CD4-positive, alpha-beta T cell treated with Interleukin-17A for 4 hours (primary cell): ENCODE measurements around the gene MSGN1.

Experiments
- DNase-seq: peaks from one replicate; pipeline ENCODE4 v3.0.0-alpha.2; 2020; ENCODE audit warnings: mixed read lengths

MSGN1 gene

DNA sequence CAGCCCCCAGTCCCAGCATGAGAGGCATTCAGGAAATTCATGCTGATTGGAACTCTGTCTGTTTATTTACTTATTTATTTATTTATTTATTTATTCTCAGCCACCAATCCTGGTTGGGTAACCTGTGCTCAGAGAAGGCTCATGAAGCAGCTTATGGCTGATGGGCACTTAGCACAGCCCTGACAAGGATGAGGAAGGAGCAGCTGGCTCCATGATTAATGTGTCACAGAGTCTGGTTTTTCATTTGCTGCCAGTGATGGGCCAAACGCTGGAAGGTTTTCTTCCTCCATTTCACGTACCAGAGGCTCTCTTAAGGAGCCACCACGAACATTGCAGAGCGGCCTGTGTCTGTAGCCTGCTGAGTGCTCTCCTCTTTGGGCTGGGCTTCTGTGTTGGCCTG lies 33.9 kb downstream of the MSGN1 start:
- DNase-seq: no peak

DNA sequence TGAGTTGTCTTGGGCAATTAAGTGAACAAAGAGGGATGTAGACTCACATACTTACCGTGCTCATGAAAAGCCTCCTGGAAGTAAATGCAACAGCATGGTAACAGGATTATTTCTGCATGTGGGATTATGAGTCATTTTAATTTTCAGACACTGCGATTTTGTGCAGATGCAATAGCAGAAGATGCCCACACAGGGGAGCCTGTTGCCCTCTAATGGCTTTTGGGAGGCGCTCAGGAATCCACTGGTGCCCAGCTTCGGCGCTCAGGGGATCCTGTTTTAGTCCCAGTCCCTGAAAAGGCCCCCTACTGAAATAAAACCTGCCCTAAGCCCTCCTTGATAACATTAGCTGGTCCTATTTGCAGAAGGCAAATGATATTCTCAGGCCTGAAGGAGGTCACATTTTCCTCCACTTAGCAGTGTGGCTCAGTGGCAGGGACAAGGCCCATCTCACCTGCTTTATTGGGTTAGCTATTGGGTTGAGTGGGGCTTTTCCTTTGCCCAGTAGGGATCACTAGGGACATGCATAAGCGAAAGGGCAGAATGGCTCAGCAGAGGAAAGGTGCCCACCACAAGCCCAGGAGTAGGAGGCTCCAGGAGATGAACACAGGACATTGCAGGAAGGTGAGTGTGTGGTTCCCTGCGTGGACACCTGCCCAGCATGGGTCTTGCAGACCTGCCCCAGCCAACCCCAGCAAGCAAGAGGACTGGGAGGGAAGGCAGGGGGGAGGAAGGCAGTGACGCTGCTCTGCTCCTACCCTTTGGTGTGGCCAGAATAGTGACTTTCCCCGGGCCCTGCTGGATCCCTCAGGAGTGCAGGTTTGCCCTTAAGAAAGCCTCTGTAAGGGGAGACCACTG lies 35.7 kb downstream of the MSGN1 start:
- DNase-seq: no peak

DNA sequence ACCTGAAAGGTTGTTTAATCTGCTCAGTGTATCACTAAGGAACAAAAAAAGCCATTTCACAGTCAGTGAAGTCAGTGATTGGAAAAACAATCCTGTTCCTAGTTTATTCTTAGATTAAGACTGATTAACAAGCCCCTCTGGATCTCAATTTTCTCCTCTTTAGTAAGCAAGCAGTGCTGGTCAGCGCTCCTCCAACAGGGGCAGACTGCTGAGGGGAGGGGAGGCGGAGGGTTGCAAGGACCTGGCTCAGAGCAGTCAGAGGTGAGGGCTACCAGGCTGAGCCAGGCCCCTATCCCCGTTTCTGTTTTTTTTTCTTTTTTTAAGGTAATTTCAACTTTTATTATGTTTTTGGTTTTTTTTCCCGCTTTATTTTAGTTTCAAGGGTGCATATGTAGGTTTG lies 37.5 kb downstream of the MSGN1 start:
- DNase-seq: no peak

DNA sequence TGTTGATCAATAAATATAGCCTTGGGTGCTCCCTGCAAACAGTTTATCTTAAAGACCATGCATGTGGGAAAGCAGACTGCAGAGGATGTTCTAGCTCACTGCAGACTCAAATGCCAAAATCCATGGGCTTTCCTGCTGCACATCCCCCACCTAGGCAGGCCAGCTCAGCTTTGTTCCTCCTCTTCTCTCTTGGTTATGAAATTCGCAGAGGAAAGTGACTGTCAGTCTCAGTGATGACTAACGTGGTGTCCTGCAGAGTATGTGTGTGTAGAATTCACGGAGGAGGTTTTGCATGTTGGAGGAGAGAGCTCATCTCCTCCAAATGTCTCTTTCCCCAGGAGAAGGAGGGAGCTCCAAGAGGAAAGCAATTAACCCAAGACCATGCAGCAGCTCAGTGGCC lies 40.8 kb downstream of the MSGN1 start:
- DNase-seq: no peak

DNA sequence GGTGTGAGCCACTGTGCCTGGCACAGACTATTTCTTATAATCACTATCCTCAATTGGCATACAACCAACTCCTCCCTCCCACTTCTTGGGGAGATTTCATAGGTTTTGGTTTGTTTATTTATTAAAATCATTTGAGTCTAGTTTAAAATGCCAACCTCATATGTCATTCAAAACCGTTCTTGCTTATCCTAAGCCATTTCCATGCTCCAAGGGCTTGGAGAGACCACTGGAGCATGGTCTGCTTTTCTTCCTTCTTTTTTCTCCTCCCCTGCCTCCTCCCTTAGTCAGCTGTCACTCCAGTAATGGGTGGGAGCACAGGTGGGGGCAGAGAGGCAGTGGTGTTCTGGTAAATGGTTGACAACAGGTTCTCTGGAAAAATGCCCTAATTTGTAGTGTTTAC lies 41.8 kb downstream of the MSGN1 start:
- DNase-seq: no peak

DNA sequence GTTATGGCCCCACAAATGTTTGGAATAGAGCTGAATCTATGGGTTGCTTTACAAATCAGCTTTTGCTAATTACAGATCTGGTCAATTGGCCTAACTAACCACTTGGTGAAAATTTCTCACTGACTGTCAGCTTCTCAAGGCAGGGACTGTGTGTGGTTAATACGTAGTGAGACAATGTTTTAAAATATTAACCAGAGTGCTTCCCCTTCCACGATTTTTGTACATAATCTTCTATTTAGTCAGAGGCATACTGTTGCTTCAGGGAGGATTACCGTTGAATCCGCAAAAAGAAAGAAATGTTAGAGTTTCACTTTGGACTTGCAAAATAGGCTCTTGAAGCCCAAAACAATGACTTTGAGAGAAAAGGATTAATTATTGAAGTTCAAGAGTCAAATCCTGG lies 47.3 kb downstream of the MSGN1 start:
- DNase-seq: no peak

DNA sequence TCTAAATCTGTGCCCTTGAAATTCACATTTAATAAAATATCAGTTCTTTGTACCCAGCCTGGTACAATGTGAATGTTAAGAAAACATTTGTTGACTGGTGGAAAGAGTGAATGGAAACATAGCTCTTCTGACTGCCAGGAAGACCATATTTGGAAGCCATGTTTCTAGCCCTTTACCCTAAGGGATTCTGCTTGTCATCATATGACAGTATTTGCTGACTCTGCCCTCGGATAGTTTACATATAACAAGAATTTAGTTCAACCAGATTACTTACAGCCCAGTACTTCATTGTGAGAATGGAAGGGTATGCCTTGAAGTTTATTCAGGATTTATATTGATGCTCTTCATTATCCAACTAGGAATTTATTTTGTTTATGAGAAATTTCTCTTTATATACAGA lies 48.4 kb downstream of the MSGN1 start:
- no peak for DNase-seq

DNA sequence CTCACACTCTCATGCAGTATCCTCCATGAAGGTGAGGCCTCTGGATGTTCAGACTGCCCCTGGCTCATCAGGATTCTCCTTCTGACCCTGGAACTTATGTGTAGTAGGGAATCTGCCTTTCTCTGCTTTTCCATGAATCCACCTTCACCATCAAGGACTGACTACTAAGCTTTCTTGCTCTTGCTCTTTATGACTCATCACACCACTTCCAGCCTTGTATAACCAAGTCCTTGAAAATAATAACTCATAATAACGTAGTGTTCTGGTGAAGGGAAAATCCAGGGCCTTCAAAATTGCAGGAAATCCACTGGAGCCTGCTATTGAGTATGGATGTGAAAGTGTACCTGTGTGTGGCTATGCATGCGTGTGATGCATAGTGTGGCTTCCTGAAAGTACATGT lies 50.9 kb downstream of the MSGN1 start:
- DNase-seq: no peak
